GM19238 (cell line): ENCODE results near the gene DEDD2.

Experiments
- DNase-seq: peaks from one replicate; pipeline ENCODE4 v3.0.0; 2011; ENCODE audit warnings: low spot score; ENCODE audit not compliant: insufficient read length

DEDD2 gene

DNA sequence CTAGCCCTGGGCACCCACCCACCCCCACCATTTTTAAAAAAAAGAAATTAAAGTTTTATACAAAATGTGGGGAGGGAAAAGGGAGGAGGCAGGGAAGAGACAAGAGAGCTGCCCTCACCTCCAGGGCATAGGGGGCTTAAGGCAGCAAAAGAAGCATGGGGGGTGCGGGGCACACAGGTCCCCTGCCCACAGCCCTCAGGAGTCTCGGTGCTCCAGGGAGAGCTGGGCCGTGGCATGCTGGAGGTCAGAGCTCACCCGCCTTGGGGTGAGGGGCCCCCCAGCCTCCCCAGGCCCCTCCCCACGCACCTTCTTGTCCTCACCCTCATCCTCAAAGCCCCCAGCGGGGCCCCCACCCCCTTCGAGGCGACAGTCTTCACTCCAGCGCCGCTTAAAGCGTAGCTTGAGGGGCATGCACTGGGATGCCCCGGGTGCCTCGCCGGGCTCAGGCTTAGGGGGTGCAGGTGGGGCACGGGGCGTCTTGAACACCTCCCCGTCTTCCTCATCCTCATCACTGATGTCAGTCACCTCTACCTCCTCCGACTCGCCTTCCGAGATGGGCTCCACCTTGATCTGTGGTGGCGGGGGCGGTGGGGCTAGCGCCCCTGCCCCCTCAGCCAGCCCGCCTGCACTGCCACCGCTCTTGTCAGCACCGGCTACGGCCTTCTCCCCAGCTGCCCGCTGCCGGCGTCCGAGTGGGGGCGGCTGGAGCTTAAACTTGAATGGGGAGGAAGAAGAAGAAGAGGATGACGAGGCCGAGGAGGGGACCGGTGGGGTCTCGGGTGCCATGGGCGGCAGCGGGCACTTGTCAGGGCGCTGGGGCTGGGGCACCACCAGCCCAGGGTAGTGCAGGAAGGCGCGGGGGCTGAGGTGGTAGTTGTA is 31.0 kb upstream of the DEDD2 start:
- DNase-seq: no peak

- no peak for DNase-seq
Measured at GRCh38 chr19:42247640-42248199, 30.2 kb upstream of the DEDD2 start.

DNA sequence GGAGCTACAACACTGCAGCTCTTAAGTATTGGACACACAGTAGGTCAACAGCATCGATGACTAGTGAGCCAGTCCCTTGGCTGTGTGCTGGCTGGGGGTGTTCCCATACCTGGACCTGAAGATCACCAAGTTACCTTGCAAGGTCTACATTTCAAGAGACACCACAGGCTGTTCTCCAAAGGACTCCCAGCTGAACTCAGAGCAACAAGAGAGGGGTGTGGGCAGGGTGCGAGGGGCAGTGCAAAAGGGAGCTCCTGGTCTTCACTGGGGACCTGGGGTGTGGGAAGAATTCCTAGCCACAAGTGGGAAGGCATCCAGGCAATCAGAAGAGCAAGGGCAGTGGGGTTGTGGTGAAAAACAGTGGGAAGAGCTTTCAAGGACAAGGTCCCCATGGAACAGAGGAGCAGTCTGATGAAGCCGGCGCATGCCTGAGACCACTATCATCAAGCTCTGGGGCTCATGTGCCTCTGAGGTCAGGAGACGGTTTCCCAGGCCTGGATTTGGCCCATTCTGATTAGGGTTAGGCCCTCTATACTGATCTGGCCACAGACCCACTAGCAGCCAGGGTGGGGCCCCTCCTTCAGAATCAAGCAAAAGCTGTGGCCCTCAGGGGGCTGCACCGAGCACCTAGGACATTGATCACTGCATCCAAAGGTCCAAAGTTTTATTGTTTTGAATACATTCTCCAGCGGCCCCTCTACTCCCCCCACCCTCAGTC is 29.6 kb upstream of the DEDD2 start:
- DNase-seq: no peak

- no peak for DNase-seq
Measured at GRCh38 chr19:42246143-42246921, 28.9 kb upstream of the DEDD2 start.

- DNase-seq: no peak
Measured at GRCh38 chr19:42245231-42245630, 27.8 kb upstream of the DEDD2 start.

DNA sequence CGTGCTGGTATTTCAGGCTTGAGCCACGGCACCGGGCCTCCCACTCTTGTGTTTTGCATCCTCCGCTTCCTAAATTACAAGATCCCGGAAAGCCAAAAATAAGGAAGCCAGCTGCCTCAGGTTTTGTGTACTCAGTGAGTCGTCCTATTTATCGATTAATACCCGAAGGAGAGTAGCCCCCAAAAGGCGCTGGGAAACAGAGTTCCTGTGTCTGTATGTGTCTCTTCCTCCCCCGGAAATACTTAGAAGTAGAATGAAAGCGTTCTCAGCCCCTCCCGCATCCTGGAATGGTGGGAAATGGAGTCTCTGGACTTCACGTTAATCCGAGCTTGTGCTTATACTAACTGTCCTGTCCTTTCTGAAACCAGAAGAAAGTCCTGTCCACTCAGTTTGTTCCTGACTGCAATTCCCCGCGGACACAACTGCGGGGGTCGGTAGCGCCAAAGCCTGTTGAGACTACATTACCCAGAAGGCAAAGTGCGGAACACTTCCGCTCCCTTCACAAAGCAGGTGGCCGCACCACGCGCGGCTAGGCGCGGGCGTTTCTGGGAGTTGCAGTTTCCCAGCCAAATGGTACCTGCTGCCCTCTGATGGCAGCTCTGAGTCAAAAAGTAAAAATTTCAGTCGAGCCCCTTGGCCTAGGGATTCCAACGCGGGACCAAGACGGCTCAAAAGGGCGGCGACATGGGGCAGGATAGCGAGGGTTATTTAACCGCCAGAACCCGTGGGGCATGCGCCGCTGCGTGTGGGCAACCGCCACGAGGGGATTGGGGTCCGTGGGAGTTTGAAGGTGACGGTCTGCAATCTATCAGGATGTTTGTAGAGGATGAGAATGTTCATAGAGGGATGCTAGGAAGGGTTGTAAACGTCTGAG is 27.1 kb upstream of the DEDD2 start:
- peak; percentile 91 for DNase-seq

DNA sequence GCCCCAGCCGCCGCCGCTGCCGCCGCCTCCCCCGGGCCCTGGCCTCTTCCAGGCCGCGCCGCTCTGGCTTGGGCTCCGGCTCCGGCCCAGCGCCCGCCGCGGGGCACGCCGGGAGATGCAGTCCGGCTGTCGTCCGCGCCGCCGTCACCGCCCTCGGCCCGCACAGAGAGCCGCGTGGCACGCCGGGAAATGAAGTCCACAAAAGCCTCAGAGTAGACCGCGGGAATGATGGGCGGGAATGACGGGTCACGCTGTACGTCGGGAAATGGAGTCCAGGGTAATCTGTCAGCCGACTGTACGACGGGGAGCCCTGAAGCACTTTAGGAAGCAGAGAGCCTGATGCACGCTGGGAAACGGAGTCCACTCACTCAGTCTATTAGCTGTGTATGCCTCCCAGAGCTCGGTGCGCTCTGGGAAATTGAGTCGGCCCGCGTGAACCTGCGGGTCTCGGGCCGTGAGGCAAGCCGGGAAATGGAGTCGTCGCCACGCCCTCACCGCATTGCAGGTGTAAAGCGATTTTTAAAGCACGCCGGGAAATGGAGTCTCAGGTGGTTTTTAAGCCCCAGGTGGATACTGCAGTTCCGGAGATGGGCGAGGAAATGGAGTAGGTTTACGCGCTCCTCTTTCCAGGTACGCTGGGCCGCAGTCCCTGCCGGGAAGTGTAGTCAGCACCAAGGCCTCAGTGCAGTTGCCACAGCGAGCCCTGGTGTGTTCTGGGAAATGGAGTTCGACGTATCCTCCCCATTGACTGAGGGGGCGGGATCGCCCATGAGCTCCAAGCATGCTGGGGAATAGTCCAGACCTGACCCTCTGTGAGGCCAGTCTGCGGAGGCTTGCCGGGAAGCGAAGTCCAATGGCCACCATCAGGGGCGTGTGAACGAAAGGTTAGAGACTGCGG is 25.3 kb upstream of the DEDD2 start, which contains the start of gene GSK3A:
TSS of gene GSK3A (minus strand) at position 91 of the 898 bp plus-strand sequence. CDS start 137 bp downstream, outside the sequence.
- peak; percentile 92 for DNase-seq

DNA sequence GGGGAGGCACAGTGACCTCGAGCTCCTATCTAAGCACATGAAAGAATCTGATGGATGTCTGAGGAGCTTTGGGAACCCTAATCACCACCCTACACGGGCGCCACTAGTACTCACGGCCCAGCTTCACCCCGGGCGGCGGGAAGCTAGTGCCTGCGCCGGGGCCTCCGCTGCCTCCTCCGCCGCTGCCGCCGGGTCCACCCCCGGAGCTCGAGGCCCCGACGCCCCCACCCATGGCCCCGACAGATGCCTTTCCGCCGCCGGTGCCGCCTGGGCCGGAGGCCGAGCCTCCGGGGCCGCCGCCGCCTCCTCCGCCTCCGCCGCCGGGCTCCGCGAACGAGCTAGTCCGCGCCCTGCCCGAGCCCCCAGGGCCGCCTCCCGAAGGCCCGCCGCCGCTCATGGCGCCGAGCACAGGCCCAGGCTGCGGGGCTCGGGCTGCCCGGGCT is 24.6 kb upstream of the DEDD2 start:
- no peak for DNase-seq

GRCh38 chr19:42241279-42241678 is 23.8 kb upstream of the DEDD2 start:
- DNase-seq: no peak

GRCh38 chr19:42239544-42240220 is 22.2 kb upstream of the DEDD2 start:
- DNase-seq: no peak

DNA sequence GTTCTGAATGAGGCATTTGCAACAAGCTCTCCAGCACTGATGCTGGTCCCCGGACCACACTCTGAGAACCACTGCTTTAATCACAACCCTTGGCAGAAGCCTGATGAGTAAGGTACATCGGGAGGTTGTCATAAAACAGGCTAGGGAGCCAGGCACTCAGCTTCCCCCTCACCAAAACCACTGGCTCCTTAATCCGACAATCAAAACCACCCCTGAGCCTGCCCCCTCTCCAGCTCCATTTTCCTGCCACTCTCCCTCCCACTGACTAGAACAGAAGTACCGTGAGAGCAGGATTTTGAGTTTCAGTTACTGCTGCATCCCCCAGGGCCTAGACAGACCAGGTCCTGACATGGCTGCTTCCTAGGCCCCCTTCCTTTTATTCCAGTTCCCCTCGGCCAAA is 17.7 kb upstream of the DEDD2 start:
- no peak for DNase-seq

- DNase-seq: no peak
Measured at GRCh38 chr19:42234364-42234763, 16.9 kb upstream of the DEDD2 start.

DNA sequence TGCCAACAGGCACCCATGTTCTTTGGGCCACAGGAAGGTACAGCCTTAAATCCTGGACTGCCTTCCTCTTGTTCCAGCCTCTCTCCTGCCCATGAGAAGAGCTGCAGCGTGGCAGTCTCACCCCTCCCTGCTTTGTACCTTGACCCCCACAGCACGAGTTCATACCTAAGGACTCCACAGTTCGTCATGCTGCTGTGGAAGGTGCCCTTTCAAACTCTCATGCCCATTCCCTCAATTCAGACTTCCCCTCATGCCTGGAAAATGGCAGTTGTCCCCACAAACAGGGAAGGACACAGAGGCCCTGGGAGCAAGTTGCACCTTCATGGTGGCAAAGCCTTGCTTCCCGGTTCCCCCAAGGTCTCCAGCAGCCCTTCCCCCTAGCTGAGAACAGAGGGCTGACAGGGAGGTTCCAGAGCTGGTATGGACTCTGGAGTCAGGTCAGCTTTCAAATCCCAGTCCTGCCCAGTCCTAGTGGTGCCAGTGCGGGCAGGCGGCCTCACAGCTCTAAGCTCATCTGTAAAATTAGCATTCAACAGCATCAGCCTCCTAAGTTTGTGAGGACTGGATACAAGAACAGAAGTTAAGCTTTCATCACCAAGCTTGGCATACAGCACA is 16.3 kb upstream of the DEDD2 start:
- no peak for DNase-seq

DNA sequence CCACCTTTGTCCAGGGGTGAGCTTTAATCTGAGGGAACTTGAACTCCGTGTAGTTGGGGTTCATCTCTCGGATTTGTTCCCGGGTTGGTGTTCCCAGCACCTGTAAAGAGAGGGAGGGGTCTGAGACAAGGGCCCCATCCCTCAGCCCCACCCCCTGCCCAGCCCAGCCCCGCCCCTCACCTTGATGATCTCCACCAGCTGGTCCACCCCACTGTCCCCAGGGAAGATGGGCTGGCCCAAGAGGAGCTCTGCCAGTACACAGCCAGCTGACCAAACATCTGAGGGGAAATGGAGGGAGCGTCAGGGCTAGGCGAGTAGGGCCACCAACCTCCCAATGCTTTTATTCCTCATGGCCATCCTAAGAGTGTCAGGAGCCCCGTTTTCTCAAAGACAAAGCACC is 15.6 kb upstream of the DEDD2 start:
- no peak for DNase-seq

- DNase-seq: no peak
Measured at GRCh38 chr19:42232435-42232834, 15.0 kb upstream of the DEDD2 start.

DNA sequence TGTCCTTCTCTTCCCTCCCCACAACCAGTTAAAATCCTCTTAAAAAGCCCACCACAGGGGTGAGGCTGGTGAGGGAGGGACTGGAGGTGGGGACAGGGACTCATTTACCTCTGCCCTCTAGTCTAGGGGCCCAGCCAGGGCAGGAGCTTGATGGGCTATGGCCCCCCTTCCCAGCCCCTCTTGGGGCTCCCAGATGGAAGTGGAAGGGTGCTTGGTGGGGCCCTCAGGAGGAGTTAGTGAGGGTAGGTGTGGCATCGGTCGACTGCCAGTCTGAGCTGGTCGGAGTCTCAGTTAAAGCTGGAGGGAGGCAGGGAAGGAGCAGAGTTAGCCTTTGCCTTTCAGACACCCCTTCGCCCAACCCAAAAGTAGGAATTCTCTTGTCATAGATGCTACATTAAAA is 13.1 kb upstream of the DEDD2 start:
- DNase-seq: no peak

DNA sequence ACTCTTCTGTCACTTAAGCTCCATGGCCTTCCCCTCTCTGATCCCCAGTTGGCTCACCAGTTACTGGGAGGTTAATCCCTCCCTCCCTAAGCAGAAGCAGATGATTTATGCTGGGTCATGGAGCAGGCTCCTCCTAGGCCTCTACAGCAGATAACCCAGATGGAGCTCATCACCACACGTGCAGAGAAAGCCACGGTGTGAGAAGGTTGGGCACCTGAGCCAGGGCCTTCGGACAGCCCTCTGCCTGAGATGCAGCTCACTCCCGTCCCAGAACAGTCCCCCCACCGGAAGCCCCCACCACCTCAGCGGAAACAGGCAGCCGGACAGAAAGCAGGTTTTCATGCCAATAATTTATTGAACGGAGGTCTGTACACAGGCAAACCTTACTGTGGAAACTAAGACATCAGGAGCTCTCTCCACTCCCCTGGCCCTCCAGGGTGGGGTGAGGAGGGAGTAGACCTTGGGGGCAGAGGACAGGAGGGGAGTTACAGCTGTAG is 12.4 kb upstream of the DEDD2 start:
- DNase-seq: no peak

- DNase-seq: no peak
Measured at GRCh38 chr19:42229301-42229854, 11.9 kb upstream of the DEDD2 start.
